Stimulated activated CD8-positive, alpha-beta memory T cell treated with anti-CD3 and anti-CD28 coated beads, Interleukin-2, amount 100 ng/mL, for 1 hour (primary cell): Measurements from ENCODE around the gene FOXP1.

Source experiments
- DNase-seq, 2 donors: peaks; one replicate each; pipeline ENCODE4 v3.0.0-alpha.2; 2020; ENCODE audit warnings: low read depth in 2 of 2

The FOXP1 gene

GRCh38 chr3:71062037-71062932, 521.2 kb downstream of the FOXP1 start:
- no peak for DNase-seq

- no peak for DNase-seq
These were observed 521.9 kb downstream of the FOXP1 start for GRCh38 chr3:71061581-71061980.

- no peak for DNase-seq
These were observed 522.5 kb downstream of the FOXP1 start for GRCh38 chr3:71061037-71061436.

GRCh38 chr3:71060536-71060935, 523.0 kb downstream of the FOXP1 start:
- no peak for DNase-seq

GRCh38 chr3:71057526-71057894, 526.0 kb downstream of the FOXP1 start:
- no peak for DNase-seq

- DNase-seq: no peak
These were observed 527.2 kb downstream of the FOXP1 start for GRCh38 chr3:71056327-71056726.

- no peak for DNase-seq
These were observed 528.1 kb downstream of the FOXP1 start for GRCh38 chr3:71055257-71056001.

- DNase-seq: no peak
These were observed 529.2 kb downstream of the FOXP1 start for GRCh38 chr3:71054312-71054711.

- no peak for DNase-seq
These were observed 530.0 kb downstream of the FOXP1 start for GRCh38 chr3:71053495-71053894.

- no peak for DNase-seq
These were observed 530.8 kb downstream of the FOXP1 start for GRCh38 chr3:71052716-71053115.

- DNase-seq: no peak
These were observed 531.4 kb downstream of the FOXP1 start for GRCh38 chr3:71051893-71052687.

- no peak for DNase-seq
These were observed 532.3 kb downstream of the FOXP1 start for GRCh38 chr3:71051259-71051595.

GRCh38 chr3:71050538-71051258, 532.8 kb downstream of the FOXP1 start:
- no peak for DNase-seq

GRCh38 chr3:71050166-71050537, 533.4 kb downstream of the FOXP1 start:
- DNase-seq: no peak

GRCh38 chr3:71048948-71049347, 534.6 kb downstream of the FOXP1 start:
- no peak for DNase-seq

GRCh38 chr3:71047616-71048531, 535.7 kb downstream of the FOXP1 start:
- no peak for DNase-seq

GRCh38 chr3:71046791-71047190, 536.7 kb downstream of the FOXP1 start:
- no peak for DNase-seq

- DNase-seq: no peak
These were observed 537.6 kb downstream of the FOXP1 start for GRCh38 chr3:71045917-71046282.

- DNase-seq: no peak
These were observed 538.2 kb downstream of the FOXP1 start for GRCh38 chr3:71045212-71045916.

GRCh38 chr3:71042759-71043158, 540.8 kb downstream of the FOXP1 start:
- no peak for DNase-seq
